HEK293 (cell line): Measurements from ENCODE around the gene C18orf32.

Experiments used
- CTCF ChIA-PET: fragments of 350-600 bp; formaldehyde crosslinking; extraction: SDS; loops from one replicate; lab custom pipeline; 2021; ENCODE audit warnings: antibody characterized with exemption; lab: Yijun Ruan, JAX
- POLR2A ChIA-PET: fragments of 300-600 bp; formaldehyde crosslinking; extraction: SDS; loops from one replicate; lab custom pipeline; 2020; ENCODE audit warnings: antibody characterized with exemption, inconsistent platforms; lab: Yijun Ruan, JAX
- H3K27ac ChIP-seq: fragments of 200-500 bp; sonication (Bioruptor generic); 2 replicates; pipeline ENCODE4 v1.5.1; 2014; ENCODE audit warnings: low read depth, low read length, control low read depth, inconsistent platforms; ENCODE audit errors: extremely low read depth
- H3K36me3 ChIP-seq, 2 experiments: fragments of 200-500 bp in 1 of 2; sonication (Bioruptor generic) in 1 of 2; 1 replicate in 1 of 2; 2 replicates in 1 of 2; pipeline ENCODE4 v1.5.1; 2014 to 2017; ENCODE audit warnings: inconsistent platforms in 2 of 2, low read length in 2 of 2; ENCODE audit not compliant: control insufficient read depth in 2 of 2, insufficient read depth in 1 of 2
- H3K4me1 ChIP-seq: fragments of 200-500 bp; sonication (Bioruptor generic); 2 replicates; pipeline ENCODE4 v1.5.1; 2014; ENCODE audit warnings: mild to moderate bottlenecking, low read length, inconsistent platforms; ENCODE audit not compliant: control insufficient read depth, insufficient read depth
- H3K4me3 ChIP-seq: 2 replicates; pipeline ENCODE4 v1.5.1; 2011; ENCODE audit warnings: low read depth, mild to moderate bottlenecking, control low read depth, low read length, moderate library complexity
- H3K9me3 ChIP-seq: fragments of 200-500 bp; sonication (Bioruptor generic); 2 replicates; pipeline ENCODE4 v1.5.1; 2014; ENCODE audit warnings: low read depth, low read length, inconsistent platforms; ENCODE audit not compliant: control insufficient read depth, insufficient read depth
- HOXD13 ChIP-seq: sonication (generic); formaldehyde crosslinking; IDR thresholded peaks from 2 replicates; pipeline ENCODE4 v1.8.0; 2022; ENCODE audit warnings: missing genetic modification reagents, borderline replicate concordance
- KLF1 ChIP-seq: fragments of 450-650 bp; formaldehyde crosslinking; IDR thresholded peaks from 2 replicates; pipeline ENCODE4 v1.5.1; 2016; ENCODE audit warnings: missing biosample characterization, missing genetic modification characterization
- SETDB1 ChIP-seq: IDR thresholded peaks from one replicate; pipeline ENCODE4 v1.6.1; 2017; ENCODE audit warnings: mild to moderate bottlenecking, low read length, moderate library complexity, mixed read lengths; ENCODE audit not compliant: insufficient read length
- SP2 ChIP-seq: fragments of 450-650 bp; formaldehyde crosslinking; IDR thresholded peaks from 2 replicates; pipeline ENCODE4 v1.5.1; 2016; ENCODE audit warnings: missing biosample characterization, missing genetic modification characterization
- ZIC2 ChIP-seq: fragments of 450-650 bp; formaldehyde crosslinking; IDR thresholded peaks from 2 replicates; pipeline ENCODE4 v1.5.1; 2016; ENCODE audit warnings: missing biosample characterization, missing genetic modification characterization
- ZNF175 ChIP-seq: fragments of 450-650 bp; formaldehyde crosslinking; IDR thresholded peaks from 2 replicates; pipeline ENCODE4 v1.5.1; 2016; ENCODE audit warnings: missing biosample characterization, missing genetic modification characterization
- ZNF211 ChIP-seq: fragments of 450-650 bp; formaldehyde crosslinking; IDR thresholded peaks from 2 replicates; pipeline ENCODE4 v1.5.1; 2016; ENCODE audit warnings: low read depth, missing biosample characterization, missing genetic modification characterization
- ZNF366 ChIP-seq: fragments of 450-650 bp; formaldehyde crosslinking; conservative IDR thresholded peaks from 2 replicates; pipeline ENCODE4 v1.5.1; 2016; ENCODE audit warnings: missing biosample characterization, missing genetic modification characterization
- ZNF529 ChIP-seq: fragments of 450-650 bp; formaldehyde crosslinking; IDR thresholded peaks from 2 replicates; pipeline ENCODE4 v1.5.1; 2017; ENCODE audit warnings: missing genetic modification characterization, missing biosample characterization; ENCODE audit not compliant: insufficient replicate concordance
- ZNF660 ChIP-seq: fragments of 450-650 bp; IDR thresholded peaks from 2 replicates; pipeline ENCODE4 v1.5.1; 2018; ENCODE audit warnings: missing biosample characterization, mild to moderate bottlenecking, missing genetic modification characterization
- ZNF76 ChIP-seq: fragments of 450-650 bp; formaldehyde crosslinking; IDR thresholded peaks from 2 replicates; pipeline ENCODE4; 2016; ENCODE audit warnings: low read depth, missing biosample characterization, missing genetic modification characterization, borderline replicate concordance
- TF ChIP-seq, protein P1 (sequence below): fragments of 450-650 bp; formaldehyde crosslinking; IDR thresholded peaks from 2 replicates; pipeline ENCODE4 v1.5.1; 2016; ENCODE audit warnings: missing biosample characterization, missing genetic modification characterization
- TF ChIP-seq, protein P2 (sequence below): fragments of 450-650 bp; formaldehyde crosslinking; IDR thresholded peaks from 2 replicates; pipeline ENCODE4 v1.5.1; 2017; ENCODE audit warnings: missing biosample characterization, missing genetic modification characterization
- TF ChIP-seq, protein P3 (sequence below): fragments of 450-650 bp; formaldehyde crosslinking; IDR thresholded peaks from 2 replicates; pipeline ENCODE4 v1.5.1; 2016; ENCODE audit warnings: missing biosample characterization, missing genetic modification characterization, low read depth
- TF ChIP-seq, protein P4 (sequence below): fragments of 450-650 bp; formaldehyde crosslinking; IDR thresholded peaks from 2 replicates; pipeline ENCODE4 v1.5.1; 2016; ENCODE audit warnings: missing biosample characterization, missing genetic modification characterization
- TF ChIP-seq, protein P5 (sequence below): fragments of 450-650 bp; formaldehyde crosslinking; IDR thresholded peaks from 2 replicates; pipeline ENCODE4 v1.5.1; 2016; ENCODE audit warnings: missing biosample characterization, missing genetic modification characterization, low read depth

C18orf32 gene

DNA sequence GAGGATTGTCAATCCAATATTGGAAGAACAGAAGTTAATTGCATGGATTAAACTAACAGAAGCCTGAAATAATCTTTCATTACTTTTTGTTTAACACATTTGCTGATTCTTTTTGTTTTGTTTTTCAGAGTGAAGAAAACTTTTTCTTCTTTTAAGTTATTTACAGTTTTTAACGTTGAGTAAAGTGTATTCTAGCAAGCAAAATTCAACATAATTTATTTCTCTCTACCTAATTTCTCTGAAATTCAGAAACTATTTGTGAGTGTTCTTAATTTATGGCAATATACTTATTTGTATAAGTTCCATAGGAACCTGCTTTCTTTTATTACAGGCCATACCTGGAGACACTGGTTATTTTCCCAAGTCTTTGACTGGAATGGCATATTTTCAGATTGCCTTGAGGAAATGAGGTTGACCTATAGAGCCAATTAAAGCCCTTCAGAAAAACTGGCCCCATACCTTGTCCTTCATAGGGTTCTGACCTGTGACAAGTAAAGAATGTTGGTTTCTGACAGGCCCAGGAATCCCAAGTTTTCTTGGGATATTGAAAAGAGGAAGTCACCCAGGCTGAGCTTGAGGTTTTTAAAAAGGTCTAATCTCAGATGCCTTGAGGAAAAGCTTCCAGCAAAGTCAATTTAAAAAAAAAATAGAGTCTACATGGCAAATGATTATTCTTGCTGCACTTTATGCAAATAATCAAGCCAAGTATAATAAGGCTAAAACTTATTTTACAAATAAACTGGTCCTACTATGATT, 48.0 kb upstream of the C18orf32 start:
- Histone ChIP-seq H3K36me3 (no peaks in the 10 kb centered on the region), H3K27ac (no peak overlapping the region), H3K9me3 (no peaks in the 10 kb centered on the region), H3K4me1 (peaks cover 21% of the 10 kb centered on the region), H3K4me3 (no peak overlapping the region)
- ChIA-PET CTCF (interaction anchor here (0.6 to 1.4 kb wide), 2 partner anchors 20 to 323 kb away, joined by 3 to 6 read pairs; no protein-coding TSS in a partner anchor), POLR2A (no interaction called here)
- TF ChIP-seq, protein P1, sequence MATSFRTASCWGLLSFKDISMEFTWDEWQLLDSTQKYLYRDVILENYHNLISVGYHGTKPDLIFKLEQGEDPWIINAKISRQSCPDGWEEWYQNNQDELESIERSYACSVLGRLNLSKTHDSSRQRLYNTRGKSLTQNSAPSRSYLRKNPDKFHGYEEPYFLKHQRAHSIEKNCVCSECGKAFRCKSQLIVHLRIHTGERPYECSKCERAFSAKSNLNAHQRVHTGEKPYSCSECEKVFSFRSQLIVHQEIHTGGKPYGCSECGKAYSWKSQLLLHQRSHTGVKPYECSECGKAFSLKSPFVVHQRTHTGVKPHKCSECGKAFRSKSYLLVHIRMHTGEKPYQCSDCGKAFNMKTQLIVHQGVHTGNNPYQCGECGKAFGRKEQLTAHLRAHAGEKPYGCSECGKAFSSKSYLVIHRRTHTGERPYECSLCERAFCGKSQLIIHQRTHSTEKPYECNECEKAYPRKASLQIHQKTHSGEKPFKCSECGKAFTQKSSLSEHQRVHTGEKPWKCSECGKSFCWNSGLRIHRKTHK, result 0 out of 2 replicates have a peak, but pooled peaks have one; percentile 22
- TF ChIP-seq ZNF211 (tag by site-specific recombination), result no peak
- no peak for TF ChIP-seq ZIC2 (tag by site-specific recombination)
- peak; percentile 93 for TF ChIP-seq SETDB1

DNA sequence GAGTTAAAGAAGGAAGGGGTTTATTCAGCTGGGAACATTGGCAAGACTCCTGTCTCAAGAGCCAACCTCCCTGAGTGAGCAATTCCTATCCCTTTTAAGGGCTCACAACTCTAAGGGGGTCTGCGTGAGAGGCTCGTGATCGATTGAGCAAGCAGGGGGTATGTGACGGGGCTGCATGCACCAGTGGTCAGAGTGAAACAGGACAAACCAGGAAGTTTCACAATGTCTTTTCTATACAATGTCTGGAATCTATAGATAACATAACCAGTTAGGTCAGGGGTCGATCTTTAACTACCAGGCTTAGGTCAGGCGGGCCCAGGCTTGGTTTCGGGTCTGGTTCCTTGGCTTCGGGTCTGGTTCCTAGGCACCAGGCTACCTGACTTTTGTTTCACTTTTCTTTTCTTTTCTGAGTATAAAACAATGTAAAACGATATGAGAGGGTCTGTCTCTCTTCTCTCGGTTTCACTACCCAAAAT, 44.7 kb upstream of the C18orf32 start:
- Histone ChIP-seq H3K9me3 (no peaks in the 10 kb centered on the region), H3K27ac (no peak overlapping the region), H3K36me3 (no peaks in the 10 kb centered on the region), H3K4me3 (no peak overlapping the region), H3K4me1 (peaks cover 18% of the 10 kb centered on the region)
- no peak for TF ChIP-seq SP2 (tag by site-specific recombination)
- TF ChIP-seq ZNF660, result no peak
- no peak for TF ChIP-seq ZNF366 (tag by site-specific recombination)
- TF ChIP-seq, protein P2, sequence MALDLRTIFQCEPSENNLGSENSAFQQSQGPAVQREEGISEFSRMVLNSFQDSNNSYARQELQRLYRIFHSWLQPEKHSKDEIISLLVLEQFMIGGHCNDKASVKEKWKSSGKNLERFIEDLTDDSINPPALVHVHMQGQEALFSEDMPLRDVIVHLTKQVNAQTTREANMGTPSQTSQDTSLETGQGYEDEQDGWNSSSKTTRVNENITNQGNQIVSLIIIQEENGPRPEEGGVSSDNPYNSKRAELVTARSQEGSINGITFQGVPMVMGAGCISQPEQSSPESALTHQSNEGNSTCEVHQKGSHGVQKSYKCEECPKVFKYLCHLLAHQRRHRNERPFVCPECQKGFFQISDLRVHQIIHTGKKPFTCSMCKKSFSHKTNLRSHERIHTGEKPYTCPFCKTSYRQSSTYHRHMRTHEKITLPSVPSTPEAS (tag by site-specific recombination), result no peak
- TF ChIP-seq ZNF76 (tag by site-specific recombination), result no peak
- TF ChIP-seq, protein P3, sequence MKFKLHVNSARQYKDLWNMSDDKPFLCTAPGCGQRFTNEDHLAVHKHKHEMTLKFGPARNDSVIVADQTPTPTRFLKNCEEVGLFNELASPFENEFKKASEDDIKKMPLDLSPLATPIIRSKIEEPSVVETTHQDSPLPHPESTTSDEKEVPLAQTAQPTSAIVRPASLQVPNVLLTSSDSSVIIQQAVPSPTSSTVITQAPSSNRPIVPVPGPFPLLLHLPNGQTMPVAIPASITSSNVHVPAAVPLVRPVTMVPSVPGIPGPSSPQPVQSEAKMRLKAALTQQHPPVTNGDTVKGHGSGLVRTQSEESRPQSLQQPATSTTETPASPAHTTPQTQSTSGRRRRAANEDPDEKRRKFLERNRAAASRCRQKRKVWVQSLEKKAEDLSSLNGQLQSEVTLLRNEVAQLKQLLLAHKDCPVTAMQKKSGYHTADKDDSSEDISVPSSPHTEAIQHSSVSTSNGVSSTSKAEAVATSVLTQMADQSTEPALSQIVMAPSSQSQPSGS (tag by site-specific recombination), result no peak
- TF ChIP-seq KLF1 (tag by site-specific recombination), result no peak
- no peak for TF ChIP-seq ZNF529
- TF ChIP-seq ZNF175 (tag by site-specific recombination), result no peak
- no peak for TF ChIP-seq HOXD13
- TF ChIP-seq, protein P4, sequence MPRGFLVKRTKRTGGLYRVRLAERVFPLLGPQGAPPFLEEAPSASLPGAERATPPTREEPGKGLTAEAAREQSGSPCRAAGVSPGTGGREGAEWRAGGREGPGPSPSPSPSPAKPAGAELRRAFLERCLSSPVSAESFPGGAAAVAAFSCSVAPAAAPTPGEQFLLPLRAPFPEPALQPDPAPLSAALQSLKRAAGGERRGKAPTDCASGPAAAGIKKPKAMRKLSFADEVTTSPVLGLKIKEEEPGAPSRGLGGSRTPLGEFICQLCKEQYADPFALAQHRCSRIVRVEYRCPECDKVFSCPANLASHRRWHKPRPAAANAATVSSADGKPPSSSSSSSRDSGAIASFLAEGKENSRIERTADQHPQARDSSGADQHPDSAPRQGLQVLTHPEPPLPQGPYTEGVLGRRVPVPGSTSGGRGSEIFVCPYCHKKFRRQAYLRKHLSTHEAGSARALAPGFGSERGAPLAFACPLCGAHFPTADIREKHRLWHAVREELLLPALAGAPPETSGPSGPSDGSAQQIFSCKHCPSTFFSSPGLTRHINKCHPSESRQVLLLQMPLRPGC, result no peak
- TF ChIP-seq, protein P5, sequence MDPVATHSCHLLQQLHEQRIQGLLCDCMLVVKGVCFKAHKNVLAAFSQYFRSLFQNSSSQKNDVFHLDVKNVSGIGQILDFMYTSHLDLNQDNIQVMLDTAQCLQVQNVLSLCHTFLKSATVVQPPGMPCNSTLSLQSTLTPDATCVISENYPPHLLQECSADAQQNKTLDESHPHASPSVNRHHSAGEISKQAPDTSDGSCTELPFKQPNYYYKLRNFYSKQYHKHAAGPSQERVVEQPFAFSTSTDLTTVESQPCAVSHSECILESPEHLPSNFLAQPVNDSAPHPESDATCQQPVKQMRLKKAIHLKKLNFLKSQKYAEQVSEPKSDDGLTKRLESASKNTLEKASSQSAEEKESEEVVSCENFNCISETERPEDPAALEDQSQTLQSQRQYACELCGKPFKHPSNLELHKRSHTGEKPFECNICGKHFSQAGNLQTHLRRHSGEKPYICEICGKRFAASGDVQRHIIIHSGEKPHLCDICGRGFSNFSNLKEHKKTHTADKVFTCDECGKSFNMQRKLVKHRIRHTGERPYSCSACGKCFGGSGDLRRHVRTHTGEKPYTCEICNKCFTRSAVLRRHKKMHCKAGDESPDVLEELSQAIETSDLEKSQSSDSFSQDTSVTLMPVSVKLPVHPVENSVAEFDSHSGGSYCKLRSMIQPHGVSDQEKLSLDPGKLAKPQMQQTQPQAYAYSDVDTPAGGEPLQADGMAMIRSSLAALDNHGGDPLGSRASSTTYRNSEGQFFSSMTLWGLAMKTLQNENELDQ, result no peak
- CTCF ChIA-PET, result interaction anchor here (1.5 kb wide), 1 partner anchor 21 kb away, joined by 5 read pairs; no protein-coding TSS in a partner anchor
- POLR2A ChIA-PET, result interaction anchor here (0.6 kb wide), 1 partner anchor 210 kb away, joined by 9 read pairs; no protein-coding TSS in a partner anchor
